ENCODE measurements around the gene KLHDC8A.

KLHDC8A gene

DNA sequence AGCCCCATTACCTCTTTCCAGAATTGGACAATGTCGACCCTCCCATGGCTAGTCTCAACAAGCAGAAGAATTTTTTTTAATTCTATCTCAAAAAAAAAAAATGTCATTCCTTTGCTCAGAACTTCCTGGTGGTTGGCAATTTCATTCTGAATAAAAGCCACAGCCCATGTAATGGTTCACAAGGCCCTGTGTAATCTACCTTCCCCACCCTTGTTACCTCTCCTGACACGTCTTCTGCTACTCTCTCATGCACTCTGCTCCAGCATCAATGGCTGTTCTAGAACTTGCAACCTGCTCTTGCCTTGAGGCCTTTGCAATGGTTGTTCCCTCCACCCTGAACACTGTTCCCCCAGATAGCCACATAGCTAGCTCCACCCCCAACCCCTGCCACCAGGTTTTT, 60.6 kb downstream of the KLHDC8A start:
- Histone ChIP-seq H2BK12ac (ENCODE audit: low read length) (no peak overlapping the region), H4K8ac (ENCODE audit: low read depth, low read length) (no peak overlapping the region), H2BK5ac (ENCODE audit: low read length) (no peak overlapping the region), H4K91ac (ENCODE audit: low read depth, low read length, poor library complexity) (no peak overlapping the region), H3K23ac (ENCODE audit: low read depth, low read length, poor library complexity) (no peak overlapping the region), H2BK15ac (ENCODE audit: low read length) (no peak overlapping the region), H2BK120ac (ENCODE audit: low read depth, low read length) (no peak overlapping the region), H2AK5ac (ENCODE audit: low read depth, low read length) (no peak overlapping the region), H3K36me3 (replicated peaks in 1 of 2; ENCODE audit: control insufficient read depth in 2 of 2, insufficient read depth in 2 of 2, low read length in 2 of 2) (peaks cover 0 to 13% of the 10 kb centered on the region in 2 donors), H3K4me2 (ENCODE audit: insufficient read depth, low read length, poor library complexity, severe bottlenecking) (no peak overlapping the region), H3K4ac (ENCODE audit: low read length) (no peak overlapping the region), H3K4me1 (ENCODE audit: control insufficient read depth in 2 of 2, insufficient read depth in 1 of 2, low read depth in 1 of 2, low read length in 2 of 2) (peaks cover 45 to 51% of the 10 kb centered on the region in 2 donors), H2AFZ (ENCODE audit: low read length) (no peak overlapping the region), H3K14ac (ENCODE audit: low read length) (no peak overlapping the region), H3K4me3 (ENCODE audit: low read length in 2 of 2) (no peak overlapping the region), H3K79me1 (ENCODE audit: low read depth, low read length) (no peaks in the 10 kb centered on the region), H3K18ac (ENCODE audit: low read length) (peak overlapping the region; percentile 69), H3K9me3 (replicated peaks in 1 of 2; ENCODE audit: control insufficient read depth in 2 of 2, insufficient read depth in 1 of 2, low read depth in 1 of 2, low read length in 2 of 2) (no peaks in the 10 kb centered on the region), H3K27me3 (ENCODE audit: control insufficient read depth in 3 of 3, insufficient read depth in 3 of 3, low read depth in 1 of 3, low read length in 3 of 3) (no peaks in the 10 kb centered on the region), H3K27ac (replicated peaks; ENCODE audit: low read length) (peak overlapping the region; percentile 98), H3K9ac (ENCODE audit: low read depth, low read length, poor library complexity) (no peak overlapping the region)
- no peak for DNase-seq (ENCODE audit: low spot score)
- no CpG with 5 or more reads among the region's 2 CpGs for WGBS, 2 donors (ENCODE audit: extremely low coverage in 2 of 2, insufficient read length in 2 of 2, insufficient replicate concordance in 1 of 2)

DNA sequence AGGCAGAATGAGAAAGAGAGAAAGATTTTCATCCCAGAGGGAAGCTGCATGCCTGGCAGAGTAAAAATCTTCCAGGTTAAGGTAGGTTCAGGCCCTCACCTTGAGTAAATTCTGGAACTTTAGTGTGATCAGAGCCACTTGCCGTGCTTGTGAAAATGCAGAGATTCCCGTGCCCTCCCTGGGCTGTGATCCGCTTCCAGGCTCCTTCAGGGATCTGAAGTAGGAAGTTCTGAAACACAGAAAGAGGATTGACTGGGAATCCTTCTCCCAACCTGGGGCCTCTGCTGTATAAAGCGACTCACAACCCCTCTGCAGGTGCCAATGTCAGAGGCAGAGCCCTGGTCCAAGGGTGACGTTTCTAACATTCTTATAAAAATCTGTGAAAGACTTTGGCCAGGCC, 61.8 kb downstream of the KLHDC8A start:
- Histone ChIP-seq H3K4me2 (ENCODE audit: insufficient read depth, low read length, poor library complexity, severe bottlenecking) (peak overlapping the region; percentile 57), H3K23ac (ENCODE audit: low read depth, low read length, poor library complexity) (no peak overlapping the region), H4K91ac (ENCODE audit: low read depth, low read length, poor library complexity) (no peak overlapping the region), H3K4me3 (ENCODE audit: low read length in 2 of 2) (peak overlapping the region in 1 of 2 donors; percentile 16), H4K8ac (ENCODE audit: low read depth, low read length) (no peak overlapping the region), H3K27me3 (ENCODE audit: control insufficient read depth in 3 of 3, insufficient read depth in 3 of 3, low read depth in 1 of 3, low read length in 3 of 3) (no peaks in the 10 kb centered on the region), H2BK12ac (ENCODE audit: low read length) (no peak overlapping the region), H3K18ac (ENCODE audit: low read length) (peak overlapping the region; percentile 82), H3K4ac (ENCODE audit: low read length) (no peak overlapping the region), H3K9ac (ENCODE audit: low read depth, low read length, poor library complexity) (no peak overlapping the region), H2AFZ (ENCODE audit: low read length) (peak overlapping the region; percentile 66), H3K27ac (replicated peaks; ENCODE audit: low read length) (peak overlapping the region; percentile 98), H2BK120ac (ENCODE audit: low read depth, low read length) (peak overlapping the region; percentile 88), H3K36me3 (replicated peaks in 1 of 2; ENCODE audit: control insufficient read depth in 2 of 2, insufficient read depth in 2 of 2, low read length in 2 of 2) (peaks cover 0 to 4% of the 10 kb centered on the region in 2 donors), H3K4me1 (ENCODE audit: control insufficient read depth in 2 of 2, insufficient read depth in 1 of 2, low read depth in 1 of 2, low read length in 2 of 2) (peaks cover 39 to 41% of the 10 kb centered on the region in 2 donors), H3K9me3 (replicated peaks in 1 of 2; ENCODE audit: control insufficient read depth in 2 of 2, insufficient read depth in 1 of 2, low read depth in 1 of 2, low read length in 2 of 2) (no peaks in the 10 kb centered on the region), H2BK15ac (ENCODE audit: low read length) (no peak overlapping the region), H3K14ac (ENCODE audit: low read length) (no peak overlapping the region), H3K79me1 (ENCODE audit: low read depth, low read length) (no peaks in the 10 kb centered on the region), H2BK5ac (ENCODE audit: low read length) (peak overlapping the region; percentile 99), H2AK5ac (ENCODE audit: low read depth, low read length) (peak overlapping the region; percentile 21)
- WGBS, 2 donors (ENCODE audit: extremely low coverage in 2 of 2, insufficient read length in 2 of 2, insufficient replicate concordance in 1 of 2): no CpG with 5 or more reads among the region's 5 CpGs
- no peak for DNase-seq (ENCODE audit: low spot score)

DNA sequence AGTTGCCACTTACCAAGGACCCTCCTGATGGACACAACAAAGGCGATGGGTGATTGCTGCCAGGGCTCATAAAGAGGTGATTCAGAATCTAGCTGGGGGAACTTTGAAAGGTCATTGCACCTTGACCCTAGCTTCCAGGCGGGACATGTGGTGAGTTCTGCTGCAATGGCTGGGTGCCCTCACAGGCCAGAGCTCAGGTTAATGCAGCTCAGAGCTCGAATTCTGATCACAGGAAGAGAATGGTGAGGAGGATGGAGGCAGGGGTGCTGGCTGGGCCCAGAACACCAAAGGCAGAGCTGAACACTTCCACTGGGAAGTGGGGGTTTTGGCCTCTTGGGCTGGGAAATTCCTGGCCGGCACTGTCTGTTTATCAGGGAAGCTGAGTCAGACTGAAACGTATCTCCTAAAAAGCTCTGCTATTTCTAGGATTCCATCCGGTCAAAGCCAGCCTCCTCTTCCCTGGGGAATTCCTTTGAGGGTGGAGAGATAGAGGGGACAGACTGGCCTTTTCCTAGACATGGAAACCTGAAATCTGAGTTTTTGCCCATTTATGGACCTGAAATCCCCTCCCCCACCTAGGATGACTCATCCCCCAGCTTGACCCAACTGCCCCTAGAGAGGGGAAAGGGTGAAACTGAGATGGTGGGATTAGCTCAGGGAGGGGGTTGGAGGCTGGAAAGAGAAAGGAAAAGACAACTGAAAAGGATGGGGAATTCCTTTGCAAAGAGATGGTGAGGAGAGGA, 62.4 kb downstream of the KLHDC8A start:
- DNase-seq (ENCODE audit: low spot score): peak; percentile 86
- peak overlapping the region; percentile 98 for H3K27ac ChIP-seq (replicated peaks; ENCODE audit: low read length)
- peak overlapping the region; percentile 35 for H4K91ac ChIP-seq (ENCODE audit: low read depth, low read length, poor library complexity)
- H3K18ac ChIP-seq (ENCODE audit: low read length): peak overlapping the region; percentile 93
- H3K36me3 ChIP-seq (replicated peaks in 1 of 2; ENCODE audit: control insufficient read depth in 2 of 2, insufficient read depth in 2 of 2, low read length in 2 of 2): no peaks in the 10 kb centered on the region
- H3K79me1 ChIP-seq (ENCODE audit: low read depth, low read length): no peaks in the 10 kb centered on the region
- no peak overlapping the region for H3K14ac ChIP-seq (ENCODE audit: low read length)
- H4K8ac ChIP-seq (ENCODE audit: low read depth, low read length): no peak overlapping the region
- H3K9me3 ChIP-seq (replicated peaks in 1 of 2; ENCODE audit: control insufficient read depth in 2 of 2, insufficient read depth in 1 of 2, low read depth in 1 of 2, low read length in 2 of 2): no peaks in the 10 kb centered on the region
- no peak overlapping the region for H3K23ac ChIP-seq (ENCODE audit: low read depth, low read length, poor library complexity)
- H2BK120ac ChIP-seq (ENCODE audit: low read depth, low read length): peak overlapping the region; percentile 88
- H3K4me1 ChIP-seq (ENCODE audit: control insufficient read depth in 2 of 2, insufficient read depth in 1 of 2, low read depth in 1 of 2, low read length in 2 of 2): peaks cover 38 to 41% of the 10 kb centered on the region in 2 donors
- H3K27me3 ChIP-seq (ENCODE audit: control insufficient read depth in 3 of 3, insufficient read depth in 3 of 3, low read depth in 1 of 3, low read length in 3 of 3): no peaks in the 10 kb centered on the region
- H3K4me2 ChIP-seq (ENCODE audit: insufficient read depth, low read length, poor library complexity, severe bottlenecking): peak overlapping the region; percentile 57
- H2BK15ac ChIP-seq (ENCODE audit: low read length): no peak overlapping the region
- H2AK5ac ChIP-seq (ENCODE audit: low read depth, low read length): peak overlapping the region; percentile 44
- H2BK12ac ChIP-seq (ENCODE audit: low read length): peak overlapping the region; percentile 34
- no peak overlapping the region for H3K9ac ChIP-seq (ENCODE audit: low read depth, low read length, poor library complexity)
- peak overlapping the region; percentile 72 for H2BK5ac ChIP-seq (ENCODE audit: low read length)
- H3K4me3 ChIP-seq (ENCODE audit: low read length in 2 of 2): no peak overlapping the region
- H2AFZ ChIP-seq (ENCODE audit: low read length): peak overlapping the region; percentile 66
- no CpG with 5 or more reads among the region's 6 CpGs for WGBS, 2 donors (ENCODE audit: extremely low coverage in 2 of 2, insufficient read length in 2 of 2, insufficient replicate concordance in 1 of 2)
- peak overlapping the region; percentile 56 for H3K4ac ChIP-seq (ENCODE audit: low read length)

DNA sequence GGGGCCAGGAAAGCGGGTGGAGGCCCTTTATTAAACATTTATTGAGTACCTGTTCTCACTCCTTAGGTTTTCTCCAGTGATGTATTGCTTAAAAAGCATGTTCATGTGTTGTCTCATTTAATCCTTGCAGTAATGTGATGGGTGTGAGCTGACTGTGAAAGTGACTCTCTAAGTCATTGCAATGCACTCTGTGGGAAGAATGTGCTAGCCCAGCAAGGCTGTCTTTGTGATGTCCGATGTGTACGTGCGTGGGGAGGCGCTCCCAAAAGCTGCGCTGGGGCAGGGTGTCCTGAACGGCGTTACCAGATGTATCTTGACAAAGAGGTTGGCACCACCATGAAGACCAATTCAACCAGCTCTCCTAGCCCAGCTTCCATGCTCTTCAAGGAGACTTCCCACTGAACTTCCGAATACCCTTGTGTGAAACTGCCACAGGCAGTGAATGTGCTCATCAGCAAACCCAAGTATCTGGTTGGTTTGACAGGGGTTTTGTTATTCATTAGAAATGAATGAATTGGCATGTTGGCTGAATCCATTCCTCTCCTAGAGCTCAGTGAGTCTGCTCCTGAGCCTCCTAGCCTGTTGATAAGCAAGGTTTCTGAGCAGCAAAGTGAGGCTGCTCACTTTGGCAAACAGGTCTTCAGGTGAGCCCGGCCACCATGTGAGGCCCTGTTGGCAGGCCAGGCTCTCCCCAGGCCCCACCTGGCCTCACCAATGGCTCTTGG, 63.2 kb downstream of the KLHDC8A start:
- Histone ChIP-seq H3K79me1 (ENCODE audit: low read depth, low read length) (no peaks in the 10 kb centered on the region), H3K9me3 (replicated peaks in 1 of 2; ENCODE audit: control insufficient read depth in 2 of 2, insufficient read depth in 1 of 2, low read depth in 1 of 2, low read length in 2 of 2) (no peaks in the 10 kb centered on the region), H3K36me3 (replicated peaks in 1 of 2; ENCODE audit: control insufficient read depth in 2 of 2, insufficient read depth in 2 of 2, low read length in 2 of 2) (no peaks in the 10 kb centered on the region), H4K91ac (ENCODE audit: low read depth, low read length, poor library complexity) (peak overlapping the region; percentile 22), H2AK5ac (ENCODE audit: low read depth, low read length) (peak overlapping the region; percentile 44), H3K4me3 (ENCODE audit: low read length in 2 of 2) (no peak overlapping the region), H3K27ac (replicated peaks; ENCODE audit: low read length) (peak overlapping the region; percentile 98), H3K14ac (ENCODE audit: low read length) (peak overlapping the region; percentile 10), H2BK5ac (ENCODE audit: low read length) (peak overlapping the region; percentile 72), H4K8ac (ENCODE audit: low read depth, low read length) (no peak overlapping the region), H3K4me1 (ENCODE audit: control insufficient read depth in 2 of 2, insufficient read depth in 1 of 2, low read depth in 1 of 2, low read length in 2 of 2) (peaks cover 33 to 36% of the 10 kb centered on the region in 2 donors), H3K23ac (ENCODE audit: low read depth, low read length, poor library complexity) (no peak overlapping the region), H2AFZ (ENCODE audit: low read length) (no peak overlapping the region), H2BK120ac (ENCODE audit: low read depth, low read length) (peak overlapping the region; percentile 16), H3K9ac (ENCODE audit: low read depth, low read length, poor library complexity) (no peak overlapping the region), H3K4ac (ENCODE audit: low read length) (no peak overlapping the region), H3K4me2 (ENCODE audit: insufficient read depth, low read length, poor library complexity, severe bottlenecking) (no peak overlapping the region), H2BK12ac (ENCODE audit: low read length) (peak overlapping the region; percentile 34), H3K18ac (ENCODE audit: low read length) (peak overlapping the region; percentile 93), H2BK15ac (ENCODE audit: low read length) (no peak overlapping the region), H3K27me3 (ENCODE audit: control insufficient read depth in 3 of 3, insufficient read depth in 3 of 3, low read depth in 1 of 3, low read length in 3 of 3) (no peaks in the 10 kb centered on the region)
- WGBS, 2 donors (ENCODE audit: extremely low coverage in 2 of 2, insufficient read length in 2 of 2, insufficient replicate concordance in 1 of 2): no CpG with 5 or more reads among the region's 10 CpGs
- DNase-seq (ENCODE audit: low spot score): no peak

Measured in neuronal stem cell (in vitro differentiated cells).